Calu3 (cell line): Measurements from ENCODE around the gene CCL2. TPM values are rescaled to one million over a fixed set of nuclear protein-coding genes. Genes with fewer than 3 reads are reported as not detected.
A peak's percentile ranks its signal among the peaks of the same experiment; 100 is the strongest.

Experiments used
- Bru-seq: library from RNA; stranded (reverse); fragments of 400-500 nt; gene quantifications from one replicate; lab custom pipeline; 2021; lab: Mats Ljungman, UMichigan
- BruChase-seq, 2 experiments: library from RNA; stranded (reverse); fragments of 400-500 nt; gene quantifications; one replicate each; lab custom pipeline; 2021; lab: Mats Ljungman, UMichigan
- BruUV-seq: library from RNA; stranded (reverse); fragments of 400-500 nt; replicated peaks from 2 replicates; lab custom pipeline; 2021; lab: Mats Ljungman, UMichigan
- CTCF ChIA-PET: fragments of 300-600 bp; sonication (Branson Sonifier 250); formaldehyde crosslinking; loops from one replicate; lab custom pipeline; 2022; ENCODE audit warnings: antibody characterized with exemption; lab: Charles Lee
- DNase-seq: peaks from one replicate; pipeline ENCODE4 v3.0.0; 2022
- H3K27ac Mint-ChIP-seq: one replicate; pipeline ENCODE4 v1.8.0; 2022; ENCODE audit warnings: mixed read lengths; ENCODE audit not compliant: unreplicated experiment
- H3K27me3 Mint-ChIP-seq: one replicate; pipeline ENCODE4 v1.8.0; 2022; ENCODE audit warnings: mixed read lengths; ENCODE audit not compliant: unreplicated experiment
- H3K36me3 Mint-ChIP-seq: one replicate; pipeline ENCODE4 v1.8.0; 2022; ENCODE audit warnings: mild to moderate bottlenecking, moderate library complexity, mixed read lengths; ENCODE audit not compliant: insufficient read depth, unreplicated experiment
- H3K4me1 Mint-ChIP-seq: one replicate; pipeline ENCODE4 v1.8.0; 2022; ENCODE audit warnings: mild to moderate bottlenecking, low read depth, mixed read lengths; ENCODE audit not compliant: unreplicated experiment
- H3K4me3 Mint-ChIP-seq: one replicate; pipeline ENCODE4 v1.8.0; 2022; ENCODE audit warnings: mild to moderate bottlenecking, low read depth, moderate library complexity, mixed read lengths; ENCODE audit not compliant: unreplicated experiment
- H3K9me3 Mint-ChIP-seq: one replicate; pipeline ENCODE4 v1.8.0; 2022; ENCODE audit warnings: low read depth, mixed read lengths; ENCODE audit not compliant: unreplicated experiment
- intact Hi-C: fragments of 100-400 bp; cut with micrococcal nuclease; formaldehyde crosslinking; loops from one replicate; pipeline ENCODE4 v1.10.0; 2022; ENCODE audit not compliant: unreplicated experiment
- long read RNA-seq: library from polyadenylated mRNA; stranded (forward); transcript quantifications from one replicate; pipeline ENCODE4 v2.0.0, GENCODE V29; 2022
- total RNA-seq: library from RNA; stranded (reverse); gene quantifications from 2 replicates; pipeline ENCODE4 v1.2.3, GENCODE V29; 2022
- TF ChIP-seq, protein P1 (sequence below): fragments of 200-600 bp; IDR thresholded peaks from one replicate; pipeline ENCODE4 v1.8.0; 2022; ENCODE audit warnings: antibody characterized with exemption; ENCODE audit not compliant: unreplicated experiment

CCL2 gene
- total RNA-seq = 1.8 and 6.0 TPM in 2 replicates
- Bru-seq, nascent RNA = percentile 33 among the genes with signal in this experiment
- BruChase-seq, experiment 1, labeled RNA remaining after a 6-hour chase = percentile 64 among the genes with signal in this experiment
- percentile 74 among the genes with signal in this experiment for BruChase-seq, experiment 2, labeled RNA remaining after a 2-hour chase
- long read RNA-seq, partial matches to known transcripts = 0 of 3 reads
- long read RNA-seq, other reads (novel, unspliced or antisense) = 0 of 3 reads

DNA sequence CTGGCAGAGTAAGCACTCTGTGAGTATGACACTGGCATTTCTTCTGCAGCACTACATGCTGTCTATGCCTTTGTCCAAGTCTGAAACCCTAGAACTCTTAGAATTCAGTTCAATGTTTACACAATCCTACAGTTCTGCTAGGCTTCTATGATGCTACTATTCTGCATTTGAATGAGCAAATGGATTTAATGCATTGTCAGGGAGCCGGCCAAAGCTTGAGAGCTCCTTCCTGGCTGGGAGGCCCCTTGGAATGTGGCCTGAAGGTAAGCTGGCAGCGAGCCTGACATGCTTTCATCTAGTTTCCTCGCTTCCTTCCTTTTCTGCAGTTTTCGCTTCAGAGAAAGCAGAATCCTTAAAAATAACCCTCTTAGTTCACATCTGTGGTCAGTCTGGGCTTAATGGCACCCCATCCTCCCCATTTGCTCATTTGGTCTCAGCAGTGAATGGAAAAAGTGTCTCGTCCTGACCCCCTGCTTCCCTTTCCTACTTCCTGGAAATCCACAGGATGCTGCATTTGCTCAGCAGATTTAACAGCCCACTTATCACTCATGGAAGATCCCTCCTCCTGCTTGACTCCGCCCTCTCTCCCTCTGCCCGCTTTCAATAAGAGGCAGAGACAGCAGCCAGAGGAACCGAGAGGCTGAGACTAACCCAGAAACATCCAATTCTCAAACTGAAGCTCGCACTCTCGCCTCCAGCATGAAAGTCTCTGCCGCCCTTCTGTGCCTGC, at the start of gene CCL2:
CCL2 (plus strand) TSS at position 635 of the 730 bp plus-strand sequence; CDS start at position 700, 65 bp downstream.
- no TSS peak for BruUV-seq
- CTCF ChIA-PET = no interaction called here
- no peaks in the 10 kb centered on the region for H3K9me3 Mint-ChIP-seq
- H3K4me1 Mint-ChIP-seq = peaks cover 17% of the 10 kb centered on the region
- H3K36me3 Mint-ChIP-seq = no peaks in the 10 kb centered on the region
- TF ChIP-seq, protein P1, sequence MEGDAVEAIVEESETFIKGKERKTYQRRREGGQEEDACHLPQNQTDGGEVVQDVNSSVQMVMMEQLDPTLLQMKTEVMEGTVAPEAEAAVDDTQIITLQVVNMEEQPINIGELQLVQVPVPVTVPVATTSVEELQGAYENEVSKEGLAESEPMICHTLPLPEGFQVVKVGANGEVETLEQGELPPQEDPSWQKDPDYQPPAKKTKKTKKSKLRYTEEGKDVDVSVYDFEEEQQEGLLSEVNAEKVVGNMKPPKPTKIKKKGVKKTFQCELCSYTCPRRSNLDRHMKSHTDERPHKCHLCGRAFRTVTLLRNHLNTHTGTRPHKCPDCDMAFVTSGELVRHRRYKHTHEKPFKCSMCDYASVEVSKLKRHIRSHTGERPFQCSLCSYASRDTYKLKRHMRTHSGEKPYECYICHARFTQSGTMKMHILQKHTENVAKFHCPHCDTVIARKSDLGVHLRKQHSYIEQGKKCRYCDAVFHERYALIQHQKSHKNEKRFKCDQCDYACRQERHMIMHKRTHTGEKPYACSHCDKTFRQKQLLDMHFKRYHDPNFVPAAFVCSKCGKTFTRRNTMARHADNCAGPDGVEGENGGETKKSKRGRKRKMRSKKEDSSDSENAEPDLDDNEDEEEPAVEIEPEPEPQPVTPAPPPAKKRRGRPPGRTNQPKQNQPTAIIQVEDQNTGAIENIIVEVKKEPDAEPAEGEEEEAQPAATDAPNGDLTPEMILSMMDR = no peak
- no peak within 1 kb of the TSS for H3K27ac Mint-ChIP-seq
- intact Hi-C loops = no loop called here
- H3K4me3 Mint-ChIP-seq = peak within 1 kb of the TSS; percentile 24
- DNase-seq = peak; percentile 28
- H3K27me3 Mint-ChIP-seq = peaks cover 75% of the 10 kb centered on the region

- CTCF ChIA-PET = interaction anchor here (7.0 kb wide), 1 partner anchor 155 kb away, joined by 95 read pairs; no protein-coding TSS in a partner anchor
- no peaks in the 10 kb centered on the region for H3K36me3 Mint-ChIP-seq
- intact Hi-C loops = no loop called here
- no peak overlapping the region for H3K27ac Mint-ChIP-seq
- BruUV-seq = no TSS peak
- H3K27me3 Mint-ChIP-seq = peaks cover 70% of the 10 kb centered on the region
- H3K9me3 Mint-ChIP-seq = no peaks in the 10 kb centered on the region
- H3K4me3 Mint-ChIP-seq = no peak overlapping the region
- H3K4me1 Mint-ChIP-seq = no peaks in the 10 kb centered on the region
- TF ChIP-seq, protein P1 = no peak
- no peak for DNase-seq
Measured at GRCh38 chr17:34205401-34205800, 49.7 kb upstream of the CCL2 start.

- CTCF ChIA-PET = no interaction called here
- Mint-ChIP-seq H3K27me3 (peaks cover 61% of the 10 kb centered on the region), H3K9me3 (no peaks in the 10 kb centered on the region), H3K36me3 (no peaks in the 10 kb centered on the region), H3K4me1 (no peaks in the 10 kb centered on the region), H3K27ac (no peak overlapping the region), H3K4me3 (no peak overlapping the region)
- no peak for DNase-seq
- no TSS peak for BruUV-seq
- TF ChIP-seq, protein P1 = no peak
- intact Hi-C loops = no loop called here
Measured at GRCh38 chr17:34206569-34206968, 48.5 kb upstream of the CCL2 start.

DNA sequence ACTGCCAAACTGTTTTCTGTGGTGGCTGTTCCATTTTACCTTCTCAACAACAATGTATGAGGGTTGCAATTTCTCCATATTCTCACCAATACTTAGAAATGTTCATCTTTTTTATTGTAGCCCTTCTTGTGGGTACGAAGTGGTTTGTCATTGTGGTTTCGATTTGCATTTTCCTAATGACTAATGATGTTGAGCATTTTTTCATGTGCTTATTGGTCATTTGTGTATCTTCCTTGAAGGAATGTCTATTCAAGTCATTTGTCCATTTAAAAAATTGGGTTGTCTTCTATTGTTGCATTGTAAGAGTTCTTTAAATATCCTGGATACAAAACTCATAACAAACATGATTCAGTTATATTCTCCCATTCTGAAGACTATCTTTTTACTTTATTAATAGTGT, 47.5 kb upstream of the CCL2 start:
- no peaks in the 10 kb centered on the region for H3K9me3 Mint-ChIP-seq
- DNase-seq = no peak
- TF ChIP-seq, protein P1 = no peak
- H3K27me3 Mint-ChIP-seq = peaks cover 51% of the 10 kb centered on the region
- H3K4me3 Mint-ChIP-seq = no peak overlapping the region
- no peaks in the 10 kb centered on the region for H3K4me1 Mint-ChIP-seq
- no peaks in the 10 kb centered on the region for H3K36me3 Mint-ChIP-seq
- intact Hi-C loops = no loop called here
- CTCF ChIA-PET = no interaction called here
- H3K27ac Mint-ChIP-seq = no peak overlapping the region
- BruUV-seq = no TSS peak
